Midbrain (tissue), 1 donor: ENCODE data around the gene RNU1-1.
"Not testable (repeated sequence)": the region's sequence is repeated elsewhere in the genome, so short reads cannot be mapped to it uniquely, and the experiment has no call there.

Experiments used
- DNase-seq: peaks from one replicate; lab custom pipeline; 2025; lab: John Stamatoyannopoulos, UW

Gene RNU1-1

DNA sequence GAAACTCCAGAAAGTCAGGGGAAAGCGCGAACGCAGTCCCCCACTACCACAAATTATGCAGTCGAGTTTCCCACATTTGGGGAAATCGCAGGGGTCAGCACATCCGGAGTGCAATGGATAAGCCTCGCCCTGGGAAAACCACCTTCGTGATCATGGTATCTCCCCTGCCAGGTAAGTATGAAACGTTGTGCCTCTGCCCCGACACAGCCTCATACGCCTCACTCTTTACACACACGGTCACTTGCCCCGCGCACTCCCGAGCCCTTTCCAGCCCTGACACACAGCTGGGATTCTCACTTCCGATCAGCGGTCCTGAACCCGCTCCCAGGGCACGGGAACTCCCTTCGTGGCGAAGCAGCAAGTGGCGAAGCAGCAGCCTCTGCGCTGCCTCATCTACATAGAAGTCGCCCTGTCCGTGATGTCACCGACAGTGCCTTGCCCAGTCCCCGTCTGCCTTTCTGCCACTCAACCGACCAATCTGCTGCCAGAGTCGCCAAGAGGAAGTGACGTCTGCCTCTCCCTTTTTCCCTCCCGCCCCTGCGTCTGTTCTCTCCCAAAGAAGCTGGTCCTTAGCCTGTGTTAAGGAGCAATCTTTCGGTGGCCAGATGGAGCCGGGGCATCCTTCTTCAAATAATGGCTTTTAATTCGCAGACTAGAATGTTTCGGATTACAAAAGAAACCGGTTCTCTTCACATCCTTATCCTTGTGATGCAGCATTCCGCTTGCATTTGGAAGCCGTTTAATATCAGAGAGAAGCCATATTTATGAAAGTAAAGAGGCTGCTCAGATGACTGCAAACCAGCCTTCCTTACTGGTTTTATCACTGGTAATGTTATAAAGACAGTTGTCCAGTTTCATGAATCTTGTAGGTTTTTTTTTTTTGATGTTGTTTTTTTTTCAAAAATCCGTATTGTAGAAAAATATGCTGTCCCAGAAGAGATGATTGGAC, at the start of gene RNU1-1:
RNU1-1 (minus strand) TSS at position 179 of the 949 bp plus-strand sequence.
- peak; percentile 87 for DNase-seq

DNA sequence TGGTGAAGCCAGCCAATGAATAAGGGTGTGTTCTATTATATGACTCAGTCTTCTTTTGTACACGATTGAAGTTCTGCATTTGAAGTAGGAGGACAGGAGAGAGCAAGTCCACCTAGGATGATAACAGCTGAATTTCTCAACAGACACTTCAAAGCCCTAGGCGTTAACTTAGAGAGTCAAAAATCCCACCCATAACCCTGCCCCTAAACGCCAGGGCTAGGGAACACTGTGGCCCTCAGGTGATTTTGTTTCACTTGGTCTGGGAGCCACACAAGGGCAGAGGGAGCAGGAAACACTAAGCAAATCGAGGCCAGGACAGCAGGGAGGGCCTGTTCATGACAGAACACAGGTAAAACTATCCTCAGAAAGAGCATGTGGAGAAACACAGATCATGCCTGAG, 47.0 kb upstream of the RNU1-1 start:
- not testable (repeated sequence) for DNase-seq

DNA sequence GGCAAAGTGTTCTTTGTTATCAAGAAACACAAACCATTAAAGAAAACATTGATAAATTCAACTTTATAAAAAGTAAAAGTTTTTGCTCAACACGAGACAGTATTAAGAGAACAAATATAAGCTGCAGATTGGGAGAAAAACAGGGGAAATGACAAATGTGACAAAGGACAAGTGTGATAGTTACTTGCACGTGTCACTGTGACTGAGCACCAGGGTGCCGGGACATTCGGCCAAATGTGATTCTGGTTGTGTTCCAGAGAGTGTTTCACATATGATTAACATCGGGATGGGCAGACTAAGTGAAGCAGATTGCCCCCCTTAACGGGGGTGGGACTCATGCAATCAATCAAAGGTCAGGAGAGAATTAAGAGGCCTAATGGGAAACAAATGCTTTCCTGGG, 46.4 kb upstream of the RNU1-1 start:
- not testable (repeated sequence) for DNase-seq

DNA sequence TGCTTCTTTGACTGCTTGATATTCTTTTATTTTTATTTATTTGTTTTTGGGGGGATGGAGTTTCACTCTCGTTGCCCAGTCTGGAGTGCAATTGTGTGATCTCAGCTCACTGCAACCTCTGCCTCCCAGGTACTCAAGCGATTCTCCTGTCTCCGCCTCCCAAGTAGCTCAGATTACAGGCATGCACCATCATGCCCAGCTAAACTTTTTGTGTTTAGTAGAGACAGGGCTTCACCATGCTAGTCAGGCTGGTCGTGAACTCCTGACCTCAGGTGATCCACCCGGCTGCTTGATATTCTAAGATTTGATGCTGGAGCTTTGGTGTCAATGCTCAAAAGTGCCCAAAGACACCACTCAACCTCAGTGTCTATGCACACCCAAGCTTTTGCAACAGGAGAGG, 45.6 kb upstream of the RNU1-1 start:
- not testable (repeated sequence) for DNase-seq

DNA sequence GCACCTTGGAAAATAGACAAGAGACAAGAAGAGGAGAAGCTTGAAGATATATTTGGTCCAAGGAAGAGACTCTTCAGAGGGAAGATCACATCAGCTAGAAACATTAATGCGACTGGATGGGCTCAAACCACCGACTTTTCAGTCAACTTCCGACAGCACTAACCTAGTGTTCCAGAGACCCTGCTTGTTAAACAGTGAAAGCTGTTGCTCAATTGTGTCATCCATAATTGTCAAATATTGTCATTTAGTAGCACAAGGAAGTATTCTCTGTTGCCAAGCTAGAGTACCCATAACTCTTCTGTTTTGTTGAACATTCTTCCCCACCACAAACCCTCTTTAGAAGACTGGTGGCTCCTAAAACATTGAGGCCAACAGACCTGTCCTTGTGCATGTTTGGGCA, 42.9 kb upstream of the RNU1-1 start:
- not testable (repeated sequence) for DNase-seq

DNA sequence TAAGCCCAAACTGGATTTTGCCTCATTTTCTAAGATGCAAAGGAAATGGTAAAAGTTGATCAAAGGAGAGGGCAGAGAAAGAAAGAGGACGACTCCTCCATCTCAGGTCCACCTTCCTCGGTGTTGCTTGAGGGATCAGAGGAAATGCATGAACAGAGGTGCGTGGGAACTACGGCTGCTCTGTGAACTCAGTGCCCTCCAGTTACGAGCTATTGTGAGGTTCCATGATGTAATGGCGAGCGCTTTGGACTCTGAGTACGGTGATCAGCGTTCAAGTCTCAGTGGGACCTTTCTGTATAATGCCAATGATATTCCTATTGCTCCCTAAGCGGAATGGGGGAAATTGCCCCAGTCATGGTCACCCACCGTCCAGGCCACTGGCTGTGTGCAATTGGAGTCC, 39.2 kb upstream of the RNU1-1 start:
- not testable (repeated sequence) for DNase-seq

DNA sequence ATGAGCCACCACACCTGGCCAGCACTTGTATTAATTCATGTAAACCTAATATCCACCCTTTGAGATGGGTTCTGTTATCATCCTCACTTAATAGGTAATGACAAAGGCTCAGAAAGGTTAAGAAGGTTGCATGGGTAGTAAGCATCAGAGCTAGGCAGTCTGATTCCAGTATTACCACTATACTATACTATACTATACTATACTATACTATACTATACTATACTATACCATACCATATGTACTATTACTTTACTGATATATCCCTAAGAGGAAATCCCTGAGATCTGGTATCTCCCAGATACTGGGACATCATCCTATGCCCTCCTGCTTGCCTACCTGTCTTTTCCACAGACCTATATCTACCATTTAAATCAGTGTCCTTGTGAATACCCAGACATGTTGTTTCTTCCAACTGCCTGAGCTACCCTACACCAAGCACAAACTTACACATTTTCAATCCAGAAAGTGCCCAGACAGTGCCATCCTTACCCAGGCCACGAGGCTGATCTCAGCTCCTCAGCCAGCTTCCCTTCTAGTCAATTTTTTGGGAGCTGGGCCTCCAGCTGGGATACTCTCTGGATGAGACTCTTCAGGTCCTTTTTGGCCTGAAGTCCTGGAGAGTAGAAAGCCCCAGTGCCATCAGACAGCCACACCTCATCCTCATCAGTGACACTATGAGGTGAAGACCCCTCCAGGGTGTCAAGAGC, 36.3 kb upstream of the RNU1-1 start:
- not testable (repeated sequence) for DNase-seq

DNA sequence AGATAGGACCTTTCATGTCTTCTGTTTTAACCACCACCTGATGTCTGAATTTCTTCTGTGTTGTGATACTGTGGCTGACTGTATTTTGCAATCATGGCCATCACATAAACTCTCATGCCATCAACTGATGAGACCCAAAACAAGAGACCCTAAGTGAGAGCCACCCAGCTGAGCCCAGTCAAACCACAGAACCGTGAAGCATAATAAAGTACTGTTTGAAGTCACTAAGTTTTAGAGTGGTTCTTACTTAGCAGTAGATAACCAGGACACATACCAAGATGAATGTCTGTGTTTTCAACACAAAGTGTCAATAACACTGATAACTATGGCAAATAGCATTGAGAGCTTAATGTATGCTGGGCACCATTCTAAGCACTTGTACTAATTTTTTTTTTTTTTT, 35.5 kb upstream of the RNU1-1 start:
- not testable (repeated sequence) for DNase-seq

DNA sequence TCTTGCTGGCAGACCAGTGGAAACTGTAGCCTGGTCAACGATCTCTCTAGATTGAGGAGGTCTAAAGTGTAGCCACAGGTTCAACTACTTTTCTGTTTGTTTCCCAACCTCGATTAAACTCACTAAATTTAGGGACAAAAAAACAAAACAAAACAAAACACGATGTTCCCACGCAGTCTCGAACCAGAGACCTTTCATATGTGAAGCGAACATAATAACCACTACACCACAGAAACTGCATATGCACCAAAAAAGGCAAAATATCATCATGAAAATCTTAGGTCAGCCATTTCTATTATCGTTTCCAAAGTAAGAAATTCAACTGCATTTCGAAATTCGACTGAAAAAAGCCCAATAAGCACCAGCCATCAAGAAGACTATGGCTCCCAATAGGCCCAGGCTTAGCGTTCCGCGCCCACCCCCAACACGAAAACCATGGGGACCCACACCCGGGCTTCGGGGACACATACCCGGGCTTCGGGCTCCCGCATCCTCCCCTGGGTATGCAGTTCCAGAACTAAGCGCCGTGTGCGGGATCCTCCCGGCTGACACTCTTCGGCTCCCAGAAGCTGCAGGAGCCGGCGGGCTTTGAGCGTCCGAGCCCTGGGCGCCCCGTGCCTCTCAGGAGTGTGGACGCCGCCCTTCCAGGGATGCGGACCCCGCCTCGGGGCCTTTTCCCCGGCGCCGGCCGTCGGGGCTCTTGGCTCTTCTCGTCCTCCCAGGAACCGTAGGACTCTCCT, 33.6 kb upstream of the RNU1-1 start:
- DNase-seq, result not testable (repeated sequence)

DNA sequence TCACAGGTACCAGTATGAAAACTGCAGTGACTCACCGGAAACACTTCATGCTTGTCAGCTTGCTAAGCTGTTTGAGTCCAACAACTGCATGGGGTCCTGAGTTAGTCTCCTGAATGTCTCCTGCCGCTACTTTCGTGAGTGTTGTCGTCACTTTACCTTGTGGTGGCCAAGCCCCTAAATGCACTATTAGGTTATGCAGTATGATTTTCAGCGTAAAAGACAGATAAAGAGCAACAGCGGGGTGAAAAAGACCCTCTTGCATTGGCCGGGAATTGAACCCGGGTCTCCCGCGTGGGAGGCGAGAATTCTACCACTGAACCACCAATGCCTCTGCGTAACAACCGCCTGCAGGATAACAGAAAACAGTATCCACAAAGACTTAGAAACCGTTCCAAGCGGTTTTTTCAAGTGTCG, 31.6 kb upstream of the RNU1-1 start:
- not testable (repeated sequence) for DNase-seq

DNA sequence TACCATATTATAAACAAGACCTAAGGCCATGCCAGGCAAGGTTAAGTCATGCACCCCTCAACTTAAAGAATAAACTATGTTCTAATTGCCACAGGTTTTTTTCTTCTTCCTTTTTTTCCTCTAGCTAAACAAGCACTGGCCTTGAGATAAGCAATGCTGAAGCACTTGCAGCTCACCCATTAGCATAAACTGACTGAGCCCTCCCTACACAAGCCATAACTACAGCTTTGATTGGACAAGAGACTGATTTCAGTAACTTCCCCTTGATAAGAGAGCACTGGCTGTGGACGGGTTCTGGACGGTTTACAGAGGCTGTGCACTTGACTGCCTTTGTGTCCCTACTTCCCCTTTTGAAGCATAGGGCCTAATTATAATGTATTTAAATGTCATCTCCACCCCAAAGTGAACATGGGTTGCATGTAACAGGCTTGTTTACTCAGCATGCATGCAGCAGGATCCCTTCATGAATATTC, 26.4 kb upstream of the RNU1-1 start:
- DNase-seq, result not testable (repeated sequence)

DNA sequence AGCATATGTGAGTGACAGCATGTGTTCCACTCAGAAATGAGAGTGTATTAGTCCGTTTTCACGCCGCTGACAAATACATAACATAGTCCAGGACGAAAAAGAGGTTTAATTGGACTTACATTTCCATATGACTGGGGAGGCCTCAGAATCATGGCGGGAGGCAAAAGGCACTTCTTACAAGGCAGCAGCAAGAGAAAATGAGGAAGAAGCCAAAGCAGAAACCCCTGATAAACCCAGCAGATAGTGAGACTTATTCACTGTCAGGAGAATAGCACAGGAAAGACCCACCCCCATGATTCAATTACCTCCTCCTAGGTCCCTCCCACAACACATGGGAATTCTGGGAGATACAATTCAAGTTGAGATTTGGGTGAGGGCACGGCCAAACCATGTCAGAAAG, 23.4 kb upstream of the RNU1-1 start:
- DNase-seq, result not testable (repeated sequence)

DNA sequence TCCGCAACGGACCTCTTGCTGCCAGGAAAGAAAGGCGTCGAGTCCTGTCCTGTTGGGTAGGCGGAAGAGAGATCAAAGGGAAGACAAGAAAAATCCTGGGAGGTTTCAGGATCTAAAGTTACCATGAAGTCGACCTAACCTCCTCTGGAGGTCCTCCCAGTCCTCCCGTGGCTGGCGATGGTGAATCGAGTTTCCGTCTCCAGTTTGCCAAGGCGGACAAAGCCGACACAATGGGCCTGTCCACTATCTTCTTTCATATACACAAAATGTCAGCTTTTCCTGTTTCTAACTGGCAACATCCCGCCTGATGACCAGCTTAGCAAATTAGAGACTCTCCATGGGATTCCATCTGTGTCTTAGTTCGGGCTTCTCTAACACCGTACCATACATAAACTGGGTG, 22.7 kb upstream of the RNU1-1 start:
- not testable (repeated sequence) for DNase-seq

DNA sequence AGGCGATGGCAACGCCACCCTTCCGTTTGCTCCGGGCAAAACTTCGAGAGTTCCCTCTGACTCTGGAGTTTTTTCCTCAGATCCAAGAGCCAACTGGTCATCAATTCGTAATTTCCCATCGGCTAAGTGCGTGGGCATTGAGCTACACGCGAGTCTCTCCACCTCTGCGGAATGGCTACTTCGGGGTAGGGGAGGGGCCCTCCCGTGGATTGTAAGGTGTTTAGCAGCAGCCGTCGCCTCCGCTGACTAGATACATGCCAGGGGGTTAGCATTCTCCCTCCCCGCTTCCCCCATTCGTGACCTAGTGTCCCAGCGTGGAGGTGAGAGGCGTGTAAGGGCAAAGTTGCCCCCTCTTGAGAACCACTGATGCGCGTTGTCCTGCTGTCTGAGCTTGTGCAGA, 21.8 kb upstream of the RNU1-1 start:
- DNase-seq, result not testable (repeated sequence)

DNA sequence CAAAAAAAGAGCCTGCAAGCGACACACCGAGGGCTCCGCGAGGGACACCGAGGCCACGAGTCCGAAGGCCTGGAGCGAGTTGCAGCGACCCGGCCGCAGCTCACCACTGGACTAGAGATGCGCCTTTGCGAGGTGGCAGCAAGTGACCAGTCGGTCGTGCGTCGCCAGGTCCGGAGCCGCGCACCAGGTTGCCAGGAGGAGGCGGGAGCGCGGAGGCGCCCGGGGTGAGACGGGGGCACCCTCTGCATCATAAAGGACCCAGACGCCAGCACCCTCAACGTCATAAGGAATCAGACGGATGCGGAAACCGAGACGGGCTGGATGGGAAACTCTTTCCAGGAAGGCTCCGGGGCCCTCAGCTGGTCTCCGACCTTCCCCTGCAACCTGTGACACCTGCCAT, 21.4 kb upstream of the RNU1-1 start:
- DNase-seq, result not testable (repeated sequence)

DNA sequence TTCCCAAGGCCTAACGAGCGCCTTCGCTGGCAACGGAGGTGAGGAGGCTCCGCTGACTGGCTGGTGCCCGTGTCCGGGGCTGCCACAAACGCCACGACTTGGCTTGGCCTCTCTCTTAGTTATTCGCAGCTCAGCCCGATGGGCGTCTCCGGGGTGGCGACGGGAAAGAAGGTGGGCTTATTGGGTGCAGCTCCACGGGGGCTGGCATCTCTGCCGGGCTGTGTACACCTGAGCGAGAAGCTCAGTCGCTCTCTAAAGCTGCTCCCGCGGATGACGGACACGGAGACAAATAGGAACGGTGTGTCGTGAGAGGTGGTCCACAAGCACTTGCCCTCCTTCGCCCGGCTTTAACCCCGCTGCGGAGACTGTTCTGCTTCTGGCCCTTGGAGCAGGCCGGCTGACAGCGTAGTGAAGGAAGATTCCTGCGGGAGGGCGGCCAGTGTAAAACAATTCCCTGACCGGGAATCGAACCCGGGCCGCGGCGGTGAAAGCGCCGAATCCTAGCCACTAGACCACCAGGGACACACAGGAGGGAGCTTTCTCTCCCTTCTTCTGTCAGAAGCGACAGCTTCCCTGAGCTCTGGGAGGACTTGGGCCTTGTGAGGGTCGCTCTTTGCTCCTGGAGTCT, 20.9 kb upstream of the RNU1-1 start:
- peak; percentile 56 for DNase-seq

DNA sequence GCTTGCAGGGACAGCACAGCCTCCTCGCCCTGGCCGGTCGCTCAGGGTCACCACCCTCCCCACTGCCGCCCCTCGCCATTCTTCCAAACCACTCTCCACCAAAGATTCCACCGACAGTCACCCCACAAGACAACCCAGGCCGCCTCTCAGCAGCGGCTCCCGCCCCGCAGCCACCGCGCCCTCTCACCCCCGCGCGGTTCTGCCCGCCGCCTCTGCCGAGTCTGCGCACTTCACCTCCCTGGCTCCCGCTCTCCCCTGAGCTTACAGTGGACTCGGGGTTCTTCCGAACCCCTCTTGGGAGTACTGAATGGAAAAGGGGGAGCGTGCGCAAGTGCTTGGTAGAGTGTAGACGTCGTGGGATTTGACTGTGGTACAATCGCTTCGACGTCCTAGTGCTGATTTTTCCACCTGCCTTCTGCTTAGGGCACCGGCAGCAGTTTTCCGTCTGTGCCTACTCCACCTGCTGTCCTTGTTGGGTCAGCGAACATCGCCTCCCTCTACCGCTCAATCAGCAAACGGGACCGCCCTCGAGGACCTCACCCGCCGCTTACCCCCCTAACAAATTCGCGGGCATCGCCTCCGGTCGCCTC, 20.2 kb upstream of the RNU1-1 start:
- not testable (repeated sequence) for DNase-seq

DNA sequence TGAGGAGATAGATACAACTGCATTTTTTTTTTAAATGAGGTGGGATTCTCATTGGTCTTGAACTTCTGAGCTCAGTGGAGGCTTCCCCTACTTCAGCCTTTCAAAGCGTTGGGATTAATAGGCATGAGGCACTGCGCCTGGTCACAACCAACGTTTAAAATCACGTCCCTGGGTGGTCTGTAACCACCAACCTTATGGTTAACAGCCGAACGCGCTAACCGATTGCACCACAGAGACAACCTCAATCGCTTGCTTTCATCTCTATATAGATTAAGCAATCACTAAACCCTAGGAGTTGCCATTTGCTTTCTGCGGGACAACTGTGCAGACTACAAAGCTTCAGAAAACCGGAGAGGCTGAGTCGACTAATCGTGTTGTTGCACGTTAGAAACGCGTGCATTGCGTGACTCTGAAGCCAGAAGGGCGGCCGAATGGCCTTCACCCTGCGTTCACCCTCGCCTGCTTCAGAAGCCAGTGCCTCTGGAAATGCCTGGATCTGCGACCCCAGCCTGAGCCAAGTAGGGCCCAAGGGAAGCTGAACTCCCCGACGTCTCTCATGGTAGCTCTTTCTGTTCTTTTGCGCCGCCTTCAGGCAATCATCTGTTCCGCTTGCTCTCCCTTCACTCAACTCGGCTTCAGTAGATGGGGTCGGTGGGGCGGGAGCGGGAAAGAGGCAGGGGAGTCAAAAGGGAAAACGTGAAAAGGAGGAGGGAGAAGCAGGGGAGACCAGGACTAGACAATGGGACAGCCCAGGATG, 18.3 kb upstream of the RNU1-1 start:
- DNase-seq, result peak; percentile 30

DNA sequence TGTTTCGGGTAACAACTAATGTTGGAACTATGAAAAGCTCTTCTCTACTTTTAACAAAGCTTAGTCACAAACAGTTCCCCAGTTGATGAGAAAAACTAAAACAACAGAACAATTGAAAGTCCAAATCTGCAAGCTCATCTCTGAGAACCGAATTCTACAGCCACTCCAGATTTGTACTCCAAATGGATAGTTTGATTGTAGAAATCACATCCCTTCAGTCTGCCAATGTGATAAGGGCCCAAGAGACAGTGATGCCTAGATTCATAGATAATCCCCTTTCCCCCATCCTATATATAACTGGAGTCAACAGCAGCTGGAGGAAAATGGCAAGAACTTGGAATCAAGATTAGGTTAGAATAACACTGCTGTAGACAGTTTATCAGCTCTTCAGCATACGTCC, 14.3 kb upstream of the RNU1-1 start:
- DNase-seq, result not testable (repeated sequence)

DNA sequence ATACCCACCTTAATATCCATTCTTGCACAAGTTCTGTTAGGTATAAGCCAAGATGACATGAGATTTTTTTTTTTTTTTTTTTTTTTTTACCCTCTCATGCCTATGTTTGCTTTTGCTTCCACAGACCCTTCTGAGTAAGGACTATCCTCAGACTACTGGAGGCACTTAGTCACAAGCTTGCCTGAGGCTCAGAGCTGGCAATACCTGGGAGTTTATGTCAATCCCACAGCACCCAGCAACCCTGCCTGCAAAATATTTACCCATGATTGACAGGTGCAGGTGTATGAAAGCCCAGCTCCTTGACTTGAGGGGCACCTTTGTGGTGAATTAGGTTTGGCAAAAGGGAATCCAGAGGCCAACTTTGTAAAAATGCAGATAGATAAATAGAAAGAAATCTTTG, 11.7 kb upstream of the RNU1-1 start:
- not testable (repeated sequence) for DNase-seq
